PC-9 (cell line): ENCODE measurements around the gene IDH2. TPM values are rescaled to one million over a fixed set of nuclear protein-coding genes. Genes with fewer than 3 reads are reported as not detected.

Source experiments
- BruUV-seq: library from RNA; stranded (reverse); fragments of 400-500 nt; replicated peaks from 2 replicates; lab custom pipeline; 2021; lab: Mats Ljungman, UMichigan
- CTCF ChIA-PET: fragments of 300-600 bp; sonication (Branson Sonifier 250); formaldehyde crosslinking; loops from one replicate; lab custom pipeline; 2022; ENCODE audit warnings: antibody characterized with exemption; lab: Charles Lee
- POLR2A ChIA-PET: fragments of 300-600 bp; sonication (Branson Sonifier 250); formaldehyde crosslinking; loops from one replicate; lab custom pipeline; 2022; ENCODE audit warnings: antibody characterized with exemption; ENCODE audit not compliant: unreplicated experiment; lab: Charles Lee
- DNase-seq, 2 experiments: peaks; one replicate each; pipeline versions ENCODE4 v3.0.0 to v3.0.0-alpha.2; 2015 to 2022; ENCODE audit warnings: mixed read lengths in 1 of 2
- H2AFZ ChIP-seq: fragments of 200-600 bp; sonication (generic); 2 replicates; pipeline ENCODE4 v1.8.1; 2017; ENCODE audit warnings: antibody characterized with exemption
- H3F3A ChIP-seq: fragments of 200-600 bp; sonication (generic); 2 replicates; pipeline ENCODE4 v1.8.1; 2017; ENCODE audit warnings: antibody characterized with exemption, mild to moderate bottlenecking, low read depth; ENCODE audit not compliant: insufficient read depth
- H3K27ac ChIP-seq: fragments of 200-600 bp; sonication (generic); 2 replicates; pipeline ENCODE4 v1.6.1; 2016; ENCODE audit warnings: mixed run types
- H3K27me3 ChIP-seq: fragments of 200-600 bp; sonication (generic); 2 replicates; pipeline ENCODE4 v1.6.1; 2016; ENCODE audit warnings: low read depth, mixed run types; ENCODE audit not compliant: insufficient read depth
- H3K36me3 ChIP-seq: fragments of 200-600 bp; sonication (generic); 2 replicates; pipeline ENCODE4 v1.6.1; 2016; ENCODE audit warnings: low read depth, mixed run types
- H3K4me1 ChIP-seq: fragments of 200-600 bp; sonication (generic); replicated peaks from 2 replicates; pipeline ENCODE4 v1.6.1; 2016; ENCODE audit warnings: mixed run types; ENCODE audit not compliant: insufficient read depth
- H3K4me2 ChIP-seq: fragments of 200-600 bp; sonication (generic); 2 replicates; pipeline ENCODE4 v1.6.1; 2017; ENCODE audit warnings: mixed run types
- H3K4me3 ChIP-seq: fragments of 200-600 bp; sonication (generic); 2 replicates; pipeline ENCODE4 v1.6.1; 2016; ENCODE audit warnings: mixed run types
- H3K79me2 ChIP-seq: fragments of 200-600 bp; sonication (generic); 2 replicates; pipeline ENCODE4 v1.6.1; 2017; ENCODE audit warnings: low read depth, mixed run types
- H3K9me2 ChIP-seq: fragments of 200-600 bp; sonication (generic); 2 replicates; pipeline ENCODE4 v1.8.1; 2017; ENCODE audit warnings: mild to moderate bottlenecking; ENCODE audit not compliant: insufficient read depth
- H3K9me3 ChIP-seq: fragments of 200-600 bp; sonication (generic); 2 replicates; pipeline ENCODE4 v1.8.1; 2016; ENCODE audit warnings: low read depth; ENCODE audit not compliant: insufficient read depth
- H4K20me1 ChIP-seq: fragments of 200-600 bp; sonication (generic); 2 replicates; pipeline ENCODE4 v1.8.1; 2017; ENCODE audit not compliant: insufficient read depth
- CTCF ChIP-seq: fragments of 200-600 bp; sonication (generic); conservative IDR thresholded peaks from 2 replicates; pipeline ENCODE4 v1.6.1; 2017; ENCODE audit warnings: mixed run types, antibody characterized with exemption, mild to moderate bottlenecking, moderate library complexity
- EZH2 ChIP-seq: fragments of 200-600 bp; sonication (generic); IDR thresholded peaks from 2 replicates; pipeline ENCODE4 v1.8.0; 2017; ENCODE audit warnings: antibody characterized with exemption, low read depth
- intact Hi-C: fragments of 100-400 bp; cut with micrococcal nuclease; formaldehyde crosslinking; loops from one replicate; pipeline ENCODE4 v1.10.0; 2022; ENCODE audit not compliant: unreplicated experiment
- total RNA-seq: library from RNA; stranded (reverse); gene quantifications from 2 replicates; pipeline ENCODE4 v1.2.3, GENCODE V29; 2021

IDH2 gene
- total RNA-seq, 1 experiment from 2014 or later = 96.7 TPM

GRCh38 chr15:90059208-90059985, 42.9 kb downstream of the IDH2 start:
- H3K4me1 ChIP-seq = no peaks in the 10 kb centered on the region
- H3K79me2 ChIP-seq = no peaks in the 10 kb centered on the region
- H3K27me3 ChIP-seq = no peaks in the 10 kb centered on the region
- ChIA-PET POLR2A (interaction anchor here (0.5 to 0.6 kb wide), 2 partner anchors 61 to 397 kb away, joined by 4 to 8 read pairs; no protein-coding TSS in a partner anchor), CTCF (no interaction called here)
- no peak overlapping the region for H3K4me2 ChIP-seq
- DNase-seq = no peak
- no peaks in the 10 kb centered on the region for H4K20me1 ChIP-seq
- no peaks in the 10 kb centered on the region for H3F3A ChIP-seq
- no TSS peak for BruUV-seq
- no peak overlapping the region for H2AFZ ChIP-seq
- H3K27ac ChIP-seq = no peak overlapping the region
- no peaks in the 10 kb centered on the region for H3K36me3 ChIP-seq
- H3K4me3 ChIP-seq = no peak overlapping the region
- TF ChIP-seq CTCF = no peak
- TF ChIP-seq EZH2 = no peak
- no peaks in the 10 kb centered on the region for H3K9me2 ChIP-seq
- intact Hi-C loops = no loop called here
- no peaks in the 10 kb centered on the region for H3K9me3 ChIP-seq

- CTCF ChIA-PET = no interaction called here
- Histone ChIP-seq H3K36me3 (no peaks in the 10 kb centered on the region), H3K4me1 (no peaks in the 10 kb centered on the region), H3K79me2 (no peaks in the 10 kb centered on the region), H3K9me3 (no peaks in the 10 kb centered on the region), H3K4me2 (no peak overlapping the region), H3K27me3 (no peaks in the 10 kb centered on the region), H4K20me1 (no peaks in the 10 kb centered on the region), H2AFZ (no peak overlapping the region), H3K27ac (no peak overlapping the region), H3K9me2 (no peaks in the 10 kb centered on the region), H3K4me3 (no peak overlapping the region), H3F3A (no peaks in the 10 kb centered on the region)
- DNase-seq = no peak
- no TSS peak for BruUV-seq
- intact Hi-C loops = no loop called here
- POLR2A ChIA-PET = interaction anchor here (0.5 kb wide), 1 partner anchor 396 kb away, joined by 4 read pairs; no protein-coding TSS in a partner anchor
- TF ChIP-seq CTCF = no peak
Measured at GRCh38 chr15:90058775-90059174, 43.5 kb downstream of the IDH2 start.

- H3F3A ChIP-seq = no peaks in the 10 kb centered on the region
- no TSS peak for BruUV-seq
- no peak overlapping the region for H3K4me2 ChIP-seq
- DNase-seq = no peak
- no peaks in the 10 kb centered on the region for H3K9me3 ChIP-seq
- CTCF ChIA-PET = no interaction called here
- no peak overlapping the region for H3K27ac ChIP-seq
- H3K27me3 ChIP-seq = no peaks in the 10 kb centered on the region
- H3K79me2 ChIP-seq = no peaks in the 10 kb centered on the region
- no peaks in the 10 kb centered on the region for H3K36me3 ChIP-seq
- POLR2A ChIA-PET = no interaction called here
- no peaks in the 10 kb centered on the region for H4K20me1 ChIP-seq
- H2AFZ ChIP-seq = no peak overlapping the region
- H3K9me2 ChIP-seq = no peaks in the 10 kb centered on the region
- intact Hi-C loops = no loop called here
- H3K4me1 ChIP-seq = no peaks in the 10 kb centered on the region
- no peak overlapping the region for H3K4me3 ChIP-seq
- TF ChIP-seq EZH2 (no peak), CTCF (no peak)
Measured at GRCh38 chr15:90058308-90058707, 44.0 kb downstream of the IDH2 start.
